Lower leg skin (tissue), 4 donors: ENCODE results near the gene DRD2. TPM values are rescaled to one million over a fixed set of nuclear protein-coding genes. Genes with fewer than 3 reads are reported as not detected.
A peak's percentile ranks its signal among the peaks of the same experiment; 100 is the strongest.

ENCODE experiments used
- DNase-seq, 2 donors: peaks; one replicate each; pipeline ENCODE4 v3.0.0-alpha.2; 2019; ENCODE audit warnings: low spot score in 2 of 2
- H3K4me3 ChIP-seq: fragments of 200-600 bp; sonication (generic); 2 replicates; pipeline ENCODE4 v1.5.1; 2017; ENCODE audit warnings: mild to moderate bottlenecking, low read depth; ENCODE audit not compliant: poor library complexity, severe bottlenecking
- CTCF ChIP-seq, 3 donors: fragments of 450-650 bp; IDR thresholded peaks; one replicate each; pipeline ENCODE4 v1.5.1; 2016; ENCODE audit warnings: antibody characterized with exemption in 3 of 3, mild to moderate bottlenecking in 3 of 3, moderate library complexity in 2 of 3
- POLR2A ChIP-seq, 2 donors: fragments of 450-650 bp; IDR thresholded peaks; one replicate each; pipeline ENCODE4 v1.6.1; 2016 to 2017; ENCODE audit warnings: antibody characterized with exemption in 2 of 2, mild to moderate bottlenecking in 1 of 2, moderate library complexity in 1 of 2
- WGBS, 2 donors: methylation state at CpG; one replicate each; pipeline ENCODE4 v1.1.5; 2018; 5-methylcytosine and 5-hydroxymethylcytosine counted together
- intact Hi-C: fragments of 100-400 bp; cut with DNase I; formaldehyde crosslinking; loops from one replicate; pipeline ENCODE4 v1.15.0; 2023; ENCODE audit warnings: low total_unique reads
- total RNA-seq, 4 donors: library from RNA; depleted of rRNA; stranded (reverse); fragments of >200 nt; gene quantifications; one replicate each; pipeline ENCODE4 v1.1.0, GENCODE V29; 2016

The DRD2 gene
- total RNA-seq, 4 donors from 2014 or later, result 0.11 to 0.81 (median 0.22) TPM; not detected in 1

- TF ChIP-seq CTCF (IDR thresholded peaks at IDR 0.05) (no peak), POLR2A (IDR thresholded peaks at IDR 0.05) (no peak)
- intact Hi-C loops, result no loop called here
- no peak for DNase-seq
- H3K4me3 ChIP-seq, result no peak overlapping the region
Measured at GRCh38 chr11:113481226-113481625, 6.0 kb upstream of the DRD2 start.

- intact Hi-C loops, result no loop called here
- WGBS, 2 donors, result 15 to 16% methylated on average over 8 of the region's 8 CpGs
- no peak for TF ChIP-seq POLR2A (IDR thresholded peaks at IDR 0.05)
- no peak for TF ChIP-seq CTCF (IDR thresholded peaks at IDR 0.05)
- no peak overlapping the region for H3K4me3 ChIP-seq
- DNase-seq, result no peak
Measured at GRCh38 chr11:113477321-113477720, 2.1 kb upstream of the DRD2 start.

GRCh38 chr11:113476553-113476952 is 1.4 kb upstream of the DRD2 start:
- DNase-seq, result no peak
- WGBS, 2 donors, result 80 to 83% methylated on average over 3 of the region's 3 CpGs
- intact Hi-C loops, result no loop called here
- TF ChIP-seq CTCF (IDR thresholded peaks at IDR 0.05), result no peak
- TF ChIP-seq POLR2A (IDR thresholded peaks at IDR 0.05), result no peak
- H3K4me3 ChIP-seq, result no peak overlapping the region

- WGBS, 2 donors, result 3% methylated on average over 51 to 61 of the region's 70 CpGs
- no peak overlapping the region for H3K4me3 ChIP-seq
Measured at GRCh38 chr11:113474362-113475159, 637 bp downstream of the DRD2 start.

GRCh38 chr11:113473983-113474361 is 1.2 kb downstream of the DRD2 start:
- intact Hi-C loops, result no loop called here
- H3K4me3 ChIP-seq, result no peak overlapping the region
- no peak for DNase-seq
- TF ChIP-seq POLR2A (IDR thresholded peaks at IDR 0.05) (no peak), CTCF (IDR thresholded peaks at IDR 0.05) (no peak)
- WGBS, 2 donors, result 19 to 34% methylated on average over 9 of the region's 9 CpGs

More at GRCh38 chr11:113474362-113475159, 637 bp downstream of the DRD2 start:
- peak; percentile 54 to 90 for DNase-seq
- TF ChIP-seq CTCF (IDR thresholded peaks at IDR 0.05) (no peak), POLR2A (IDR thresholded peaks at IDR 0.05) (no peak)
- intact Hi-C loops, result no loop called here

- intact Hi-C loops, result no loop called here
- TF ChIP-seq POLR2A (IDR thresholded peaks at IDR 0.05), result no peak
- TF ChIP-seq CTCF (IDR thresholded peaks at IDR 0.05), result no peak
- 41 to 50% methylated on average over 1 of the region's 1 CpG for WGBS, 2 donors
- no peak for DNase-seq
- H3K4me3 ChIP-seq, result no peak overlapping the region
Measured at GRCh38 chr11:113472471-113472870, 2.7 kb downstream of the DRD2 start.
